SK-N-SH (cell line): ENCODE measurements around the gene PITPNM3.

ENCODE experiments used
- EP300 ChIP-seq, 2 experiments: IDR thresholded peaks; 2 replicates each; pipeline versions ENCODE4 v1.4.0 to v1.6.1; 2012; ENCODE audit warnings: borderline replicate concordance in 1 of 2, low read depth in 1 of 2, low read length in 1 of 2
- FOXJ3 ChIP-seq: sonication (generic); formaldehyde crosslinking; IDR thresholded peaks from 2 replicates; pipeline ENCODE4 v1.5.1; 2020; ENCODE audit warnings: mild to moderate bottlenecking, missing genetic modification reagents
- FOXM1 ChIP-seq: IDR thresholded peaks from 2 replicates; pipeline ENCODE4 v1.4.0; 2012; ENCODE audit warnings: low read depth, mild to moderate bottlenecking
- POLR2AphosphoS5 ChIP-seq: IDR thresholded peaks from 2 replicates; pipeline ENCODE4 v1.6.1; 2012; ENCODE audit warnings: low read depth, low read length
- RFX5 ChIP-seq: IDR thresholded peaks from 2 replicates; pipeline ENCODE4 v1.6.1; 2012; ENCODE audit warnings: mild to moderate bottlenecking, improper control_type of control experiment, low read length
- TF ChIP-seq, protein P1 (sequence below): fragments of 200-600 bp; sonication (generic); IDR thresholded peaks from 2 replicates; pipeline ENCODE4 v1.6.1; 2017; ENCODE audit warnings: antibody characterized with exemption, mild to moderate bottlenecking, moderate library complexity
- TF ChIP-seq, protein P2 (sequence below): IDR thresholded peaks from 2 replicates; pipeline ENCODE4 v1.4.0; 2012; ENCODE audit warnings: low read depth
- TF ChIP-seq, protein P3 (sequence below): IDR thresholded peaks from 2 replicates; pipeline ENCODE4 v1.6.1; 2012; ENCODE audit warnings: mild to moderate bottlenecking, low read depth, low read length, moderate library complexity

DNA sequence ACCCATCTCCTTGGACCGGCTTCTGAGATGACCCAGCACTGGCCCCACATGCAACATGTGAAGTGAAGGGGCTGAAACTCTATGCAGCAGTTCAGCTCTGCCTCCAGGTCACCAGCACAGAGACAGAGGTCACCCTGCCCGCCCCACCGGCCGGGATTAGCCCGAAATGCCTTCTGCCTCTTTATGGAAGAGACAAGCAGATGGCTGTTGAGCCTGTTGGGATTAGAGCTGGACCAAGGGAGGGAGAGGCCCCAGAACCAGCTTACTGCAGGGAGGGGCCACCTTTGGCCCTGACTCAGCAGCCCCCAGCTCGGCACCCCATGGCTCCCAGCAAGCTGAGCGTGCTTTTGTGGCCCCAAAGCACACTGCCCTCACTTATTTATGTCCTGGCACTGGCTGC is 127.1 kb downstream of the PITPNM3 start:
- TF ChIP-seq, protein P1, sequence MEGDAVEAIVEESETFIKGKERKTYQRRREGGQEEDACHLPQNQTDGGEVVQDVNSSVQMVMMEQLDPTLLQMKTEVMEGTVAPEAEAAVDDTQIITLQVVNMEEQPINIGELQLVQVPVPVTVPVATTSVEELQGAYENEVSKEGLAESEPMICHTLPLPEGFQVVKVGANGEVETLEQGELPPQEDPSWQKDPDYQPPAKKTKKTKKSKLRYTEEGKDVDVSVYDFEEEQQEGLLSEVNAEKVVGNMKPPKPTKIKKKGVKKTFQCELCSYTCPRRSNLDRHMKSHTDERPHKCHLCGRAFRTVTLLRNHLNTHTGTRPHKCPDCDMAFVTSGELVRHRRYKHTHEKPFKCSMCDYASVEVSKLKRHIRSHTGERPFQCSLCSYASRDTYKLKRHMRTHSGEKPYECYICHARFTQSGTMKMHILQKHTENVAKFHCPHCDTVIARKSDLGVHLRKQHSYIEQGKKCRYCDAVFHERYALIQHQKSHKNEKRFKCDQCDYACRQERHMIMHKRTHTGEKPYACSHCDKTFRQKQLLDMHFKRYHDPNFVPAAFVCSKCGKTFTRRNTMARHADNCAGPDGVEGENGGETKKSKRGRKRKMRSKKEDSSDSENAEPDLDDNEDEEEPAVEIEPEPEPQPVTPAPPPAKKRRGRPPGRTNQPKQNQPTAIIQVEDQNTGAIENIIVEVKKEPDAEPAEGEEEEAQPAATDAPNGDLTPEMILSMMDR = no peak
- no peak for TF ChIP-seq RFX5
- no peak for TF ChIP-seq FOXJ3 (CRISPR knock-in tag)
- TF ChIP-seq POLR2AphosphoS5 = no peak
- TF ChIP-seq, protein P2, sequence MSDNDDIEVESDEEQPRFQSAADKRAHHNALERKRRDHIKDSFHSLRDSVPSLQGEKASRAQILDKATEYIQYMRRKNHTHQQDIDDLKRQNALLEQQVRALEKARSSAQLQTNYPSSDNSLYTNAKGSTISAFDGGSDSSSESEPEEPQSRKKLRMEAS = no peak
- no peak for TF ChIP-seq FOXM1
- TF ChIP-seq EP300 (IDR thresholded peaks at IDR 0.05; ENCODE audit: borderline replicate concordance in 1 of 2, low read depth in 1 of 2, low read length in 1 of 2) = no peak
- TF ChIP-seq, protein P3, sequence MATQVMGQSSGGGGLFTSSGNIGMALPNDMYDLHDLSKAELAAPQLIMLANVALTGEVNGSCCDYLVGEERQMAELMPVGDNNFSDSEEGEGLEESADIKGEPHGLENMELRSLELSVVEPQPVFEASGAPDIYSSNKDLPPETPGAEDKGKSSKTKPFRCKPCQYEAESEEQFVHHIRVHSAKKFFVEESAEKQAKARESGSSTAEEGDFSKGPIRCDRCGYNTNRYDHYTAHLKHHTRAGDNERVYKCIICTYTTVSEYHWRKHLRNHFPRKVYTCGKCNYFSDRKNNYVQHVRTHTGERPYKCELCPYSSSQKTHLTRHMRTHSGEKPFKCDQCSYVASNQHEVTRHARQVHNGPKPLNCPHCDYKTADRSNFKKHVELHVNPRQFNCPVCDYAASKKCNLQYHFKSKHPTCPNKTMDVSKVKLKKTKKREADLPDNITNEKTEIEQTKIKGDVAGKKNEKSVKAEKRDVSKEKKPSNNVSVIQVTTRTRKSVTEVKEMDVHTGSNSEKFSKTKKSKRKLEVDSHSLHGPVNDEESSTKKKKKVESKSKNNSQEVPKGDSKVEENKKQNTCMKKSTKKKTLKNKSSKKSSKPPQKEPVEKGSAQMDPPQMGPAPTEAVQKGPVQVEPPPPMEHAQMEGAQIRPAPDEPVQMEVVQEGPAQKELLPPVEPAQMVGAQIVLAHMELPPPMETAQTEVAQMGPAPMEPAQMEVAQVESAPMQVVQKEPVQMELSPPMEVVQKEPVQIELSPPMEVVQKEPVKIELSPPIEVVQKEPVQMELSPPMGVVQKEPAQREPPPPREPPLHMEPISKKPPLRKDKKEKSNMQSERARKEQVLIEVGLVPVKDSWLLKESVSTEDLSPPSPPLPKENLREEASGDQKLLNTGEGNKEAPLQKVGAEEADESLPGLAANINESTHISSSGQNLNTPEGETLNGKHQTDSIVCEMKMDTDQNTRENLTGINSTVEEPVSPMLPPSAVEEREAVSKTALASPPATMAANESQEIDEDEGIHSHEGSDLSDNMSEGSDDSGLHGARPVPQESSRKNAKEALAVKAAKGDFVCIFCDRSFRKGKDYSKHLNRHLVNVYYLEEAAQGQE = no peak
